SK-N-SH (cell line): ENCODE data around the gene GRM5. TPM values are rescaled to one million over a fixed set of nuclear protein-coding genes. Genes with fewer than 3 reads are reported as not detected.

ENCODE experiments used
- CTCF ChIA-PET: fragments of 300-600, 350-600 bp; formaldehyde crosslinking; extraction: SDS; loops from one replicate; lab custom pipeline; 2021; lab: Yijun Ruan, JAX
- POLR2A ChIA-PET: fragments of 350-600 bp; sonication (Branson Sonifier 250); formaldehyde crosslinking; extraction: SDS; loops from one replicate; lab custom pipeline; 2020; ENCODE audit warnings: antibody characterized with exemption, inconsistent platforms; lab: Yijun Ruan, JAX
- DNase-seq: peaks from one replicate; pipeline ENCODE4 v3.0.0; 2012
- H2AFZ ChIP-seq: fragments of 200-600 bp; sonication (generic); 2 replicates; pipeline ENCODE4 v1.8.1; 2016; ENCODE audit warnings: antibody characterized with exemption, mild to moderate bottlenecking, low read depth
- H3F3A ChIP-seq: fragments of 200-600 bp; sonication (generic); replicated peaks from 2 replicates; pipeline ENCODE3; 2016; ENCODE audit warnings: antibody characterized with exemption, mild to moderate bottlenecking; ENCODE audit not compliant: insufficient read depth
- H3K27ac ChIP-seq, 2 experiments: fragments of 200-500 bp in 1 of 2; fragments of 200-600 bp in 1 of 2; sonication (Bioruptor generic) in 1 of 2; sonication (generic), shearing (Covaris generic) in 1 of 2; 2 replicates each; pipeline versions ENCODE4 v1.5.1 to v1.6.1; 2014 to 2016; ENCODE audit warnings: low read depth in 2 of 2, inconsistent platforms in 1 of 2, low read length in 1 of 2, mild to moderate bottlenecking in 1 of 2, mixed read lengths in 1 of 2
- H3K27me3 ChIP-seq: fragments of 200-600 bp; sonication (generic), shearing (Covaris generic); 2 replicates; pipeline ENCODE4 v1.6.1; 2016; ENCODE audit warnings: mixed run types; ENCODE audit not compliant: insufficient read depth
- H3K36me3 ChIP-seq, 2 experiments: fragments of 200-500 bp in 1 of 2; fragments of 200-600 bp in 1 of 2; sonication (Bioruptor generic) in 1 of 2; sonication (generic) in 1 of 2; replicated peaks in 1 of 2; 2 replicates each; pipeline versions ENCODE3 to v1.5.1; 2014 to 2016; ENCODE audit warnings: low read length in 1 of 2, mild to moderate bottlenecking in 1 of 2; ENCODE audit not compliant: insufficient read depth in 2 of 2, control insufficient read depth in 1 of 2
- H3K4me1 ChIP-seq, 2 experiments: fragments of 200-500 bp in 1 of 2; fragments of 200-600 bp in 1 of 2; sonication (Bioruptor generic) in 1 of 2; sonication (generic), shearing (Covaris generic) in 1 of 2; 2 replicates each; pipeline versions ENCODE4 v1.5.1 to v1.6.1; 2014 to 2016; ENCODE audit warnings: low read depth in 1 of 2, low read length in 1 of 2, mixed run types in 1 of 2; ENCODE audit not compliant: insufficient read depth in 2 of 2, control insufficient read depth in 1 of 2
- H3K4me2 ChIP-seq: fragments of 200-600 bp; sonication (generic), shearing (Covaris generic); 2 replicates; pipeline ENCODE4 v1.6.1; 2017; ENCODE audit warnings: mixed run types
- H3K4me3 ChIP-seq, 2 experiments: fragments of 200-500 bp in 1 of 2; fragments of 200-600 bp in 1 of 2; sonication (Bioruptor generic) in 1 of 2; sonication (generic), shearing (Covaris generic) in 1 of 2; 2 replicates each; pipeline versions ENCODE4 v1.5.1 to v1.8.1; 2014 to 2016; ENCODE audit warnings: low read depth in 2 of 2, inconsistent platforms in 1 of 2, low read length in 1 of 2, mild to moderate bottlenecking in 1 of 2, mixed read lengths in 1 of 2, moderate library complexity in 1 of 2
- H3K79me2 ChIP-seq: fragments of 200-600 bp; sonication (generic); 2 replicates; pipeline ENCODE4 v1.8.1; 2017; ENCODE audit warnings: mild to moderate bottlenecking; ENCODE audit not compliant: insufficient read depth
- H3K9ac ChIP-seq: fragments of 200-600 bp; sonication (generic); 2 replicates; pipeline ENCODE4 v1.6.1; 2017; ENCODE audit warnings: mixed run types
- H3K9me2 ChIP-seq: fragments of 200-600 bp; sonication (generic); 2 replicates; pipeline ENCODE4 v1.6.1; 2017; ENCODE audit warnings: mixed run types
- H3K9me3 ChIP-seq: fragments of 200-600 bp; sonication (generic); 2 replicates; pipeline ENCODE4 v1.6.1; 2017; ENCODE audit warnings: mixed run types, mild to moderate bottlenecking, moderate library complexity
- H4K20me1 ChIP-seq: fragments of 200-600 bp; sonication (generic); 2 replicates; pipeline ENCODE4 v1.6.1; 2017; ENCODE audit warnings: mild to moderate bottlenecking, mixed run types; ENCODE audit not compliant: insufficient read depth
- CHD2 ChIP-seq: fragments of 150-350 bp; IDR thresholded peaks from 2 replicates; pipeline ENCODE4 v1.6.1; 2018; ENCODE audit warnings: low read length; ENCODE audit not compliant: partially characterized antibody
- CTCF ChIP-seq: fragments of 200-600 bp; sonication (generic); IDR thresholded peaks from 2 replicates; pipeline ENCODE4 v1.6.1; 2017; ENCODE audit warnings: antibody characterized with exemption, mild to moderate bottlenecking, moderate library complexity
- ELF1 ChIP-seq: IDR thresholded peaks from 2 replicates; pipeline ENCODE4 v1.4.0; 2012
- FOSL2 ChIP-seq: IDR thresholded peaks from 2 replicates; pipeline ENCODE4 v1.4.0; 2012; ENCODE audit warnings: low read depth, mild to moderate bottlenecking, moderate library complexity, borderline replicate concordance
- JUND ChIP-seq: IDR thresholded peaks from 2 replicates; pipeline ENCODE4 v1.4.0; 2012
- MAX ChIP-seq: IDR thresholded peaks from 2 replicates; pipeline ENCODE4 v1.4.0; 2012; ENCODE audit warnings: low read depth
- MXI1 ChIP-seq: IDR thresholded peaks from 2 replicates; pipeline ENCODE4 v1.6.1; 2012; ENCODE audit warnings: mild to moderate bottlenecking, low read depth, low read length, improper control_type of control experiment
- NFIC ChIP-seq: IDR thresholded peaks from 2 replicates; pipeline ENCODE4 v1.4.0; 2012; ENCODE audit warnings: borderline replicate concordance
- NRF1 ChIP-seq: IDR thresholded peaks from 2 replicates; pipeline ENCODE4 v1.6.1; 2012; ENCODE audit warnings: low read depth, mild to moderate bottlenecking, low read length
- RAD21 ChIP-seq: IDR thresholded peaks from 2 replicates; pipeline ENCODE4 v1.6.1; 2012; ENCODE audit warnings: mild to moderate bottlenecking, low read length
- RXRA ChIP-seq: IDR thresholded peaks from 2 replicates; pipeline ENCODE4 v1.4.0; 2012; ENCODE audit warnings: low read depth, mild to moderate bottlenecking, borderline replicate concordance
- SIN3A ChIP-seq: IDR thresholded peaks from 2 replicates; pipeline ENCODE4 v1.6.1; 2012; ENCODE audit warnings: low read depth, mild to moderate bottlenecking, low read length, moderate library complexity, borderline replicate concordance
- TCF12 ChIP-seq: IDR thresholded peaks from 2 replicates; pipeline ENCODE4 v1.4.0; 2012
- USF2 ChIP-seq: fragments of 150-350 bp; IDR thresholded peaks from 2 replicates; pipeline ENCODE4 v1.6.1; 2017; ENCODE audit warnings: antibody characterized with exemption, low read length, low read depth, borderline replicate concordance
- WGBS: methylation state at CpG from one replicate; pipeline ENCODE4 v1.1.6; 2017; ENCODE audit warnings: low lambda C conversion rate; 5-methylcytosine and 5-hydroxymethylcytosine counted together
- polyA plus RNA-seq, 3 experiments: library from polyadenylated mRNA; depleted of rRNA; stranded (reverse); fragments of >200 nt; gene quantifications; 2 replicates each; pipeline ENCODE4 v1.2.3, GENCODE V29; 2012

GRM5 gene
- polyA plus RNA-seq, 1 of the 3 experiments (the other 2 are of a cell fraction) = not detected

DNA sequence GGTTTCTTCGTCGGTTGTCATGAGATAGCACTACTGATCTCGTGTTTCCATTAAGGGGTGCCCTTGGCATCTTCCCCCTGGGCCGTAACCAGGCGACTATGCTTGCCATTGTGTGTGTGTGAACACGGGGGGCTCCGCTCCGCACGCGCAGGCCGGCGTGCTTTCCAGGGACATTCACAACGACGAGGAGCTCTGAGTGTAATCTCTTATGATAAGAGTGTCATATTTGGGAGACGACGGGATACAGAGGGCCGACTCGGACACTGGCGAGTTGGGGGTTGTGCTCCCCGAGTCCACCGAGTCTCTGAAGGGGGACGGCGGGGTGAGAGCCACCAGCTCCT is 557.4 kb downstream of the GRM5 start (continued):
- TF ChIP-seq CTCF = no peak
- TF ChIP-seq RAD21 = no peak
- TF ChIP-seq ELF1 = no peak
- TF ChIP-seq MXI1 = no peak
- no peak for TF ChIP-seq NRF1
- TF ChIP-seq NFIC = no peak
- no peak for TF ChIP-seq FOSL2
- TF ChIP-seq, all 33 proteins: peak for 0

DNA sequence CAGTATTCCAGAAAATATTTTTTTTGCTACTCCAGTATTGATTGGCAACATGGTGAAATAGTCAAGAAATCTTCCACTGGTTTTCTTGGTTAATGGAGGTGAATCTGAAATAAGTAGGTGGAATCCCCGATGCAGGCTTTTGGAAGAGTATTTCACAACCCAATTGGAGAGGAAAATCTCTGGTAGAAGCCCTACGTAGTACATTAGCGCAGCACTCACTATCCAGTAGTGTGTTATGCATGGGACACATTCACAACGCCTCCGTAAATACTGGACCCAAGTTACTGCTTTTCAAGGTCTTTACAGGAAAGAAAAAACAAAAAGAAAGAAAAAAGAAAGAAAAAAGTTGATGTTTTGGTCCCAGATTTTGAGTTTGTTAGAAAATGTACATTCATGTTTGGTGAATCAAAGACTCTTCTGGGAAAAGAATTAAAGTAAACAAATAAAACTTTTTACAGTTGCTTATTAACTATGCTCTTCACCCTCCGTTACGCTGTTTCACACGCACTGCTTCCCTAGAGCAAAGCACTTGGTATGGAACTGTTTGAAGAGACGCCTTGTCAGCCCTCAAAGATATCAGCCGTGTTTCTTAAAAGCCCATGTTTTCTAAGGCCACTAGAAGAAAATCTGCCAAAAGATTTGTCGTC is 557.9 kb downstream of the GRM5 start:
- no peak for TF ChIP-seq SIN3A
- TF ChIP-seq FOSL2 = no peak
- TF ChIP-seq, all 33 proteins: peak for 0
- no peaks in the 10 kb centered on the region for H3K9me2 ChIP-seq
- DNase-seq = no peak
- WGBS = 79% methylated on average over 11 of the region's 11 CpGs
- no peaks in the 10 kb centered on the region for H3K36me3 ChIP-seq
- no peak overlapping the region for H3K9ac ChIP-seq
- no peak overlapping the region for H2AFZ ChIP-seq
- peaks cover 0 to 6% of the 10 kb centered on the region in 2 experiments; a peak in 1 of 4 replicates for H3K4me1 ChIP-seq
- no peaks in the 10 kb centered on the region for H3K27me3 ChIP-seq
- H3K27ac ChIP-seq = no peak overlapping the region
- H3F3A ChIP-seq = no peaks in the 10 kb centered on the region
- no peaks in the 10 kb centered on the region for H4K20me1 ChIP-seq
- no peaks in the 10 kb centered on the region for H3K9me3 ChIP-seq
- H3K79me2 ChIP-seq = no peaks in the 10 kb centered on the region
- H3K4me3 ChIP-seq = no peak overlapping the region
- ChIA-PET CTCF (interaction anchor here (1.2 kb wide), 1 partner anchor 23 kb away, joined by 3 read pairs; no protein-coding TSS in a partner anchor), POLR2A (no interaction called here)
- no peak overlapping the region for H3K4me2 ChIP-seq

DNA sequence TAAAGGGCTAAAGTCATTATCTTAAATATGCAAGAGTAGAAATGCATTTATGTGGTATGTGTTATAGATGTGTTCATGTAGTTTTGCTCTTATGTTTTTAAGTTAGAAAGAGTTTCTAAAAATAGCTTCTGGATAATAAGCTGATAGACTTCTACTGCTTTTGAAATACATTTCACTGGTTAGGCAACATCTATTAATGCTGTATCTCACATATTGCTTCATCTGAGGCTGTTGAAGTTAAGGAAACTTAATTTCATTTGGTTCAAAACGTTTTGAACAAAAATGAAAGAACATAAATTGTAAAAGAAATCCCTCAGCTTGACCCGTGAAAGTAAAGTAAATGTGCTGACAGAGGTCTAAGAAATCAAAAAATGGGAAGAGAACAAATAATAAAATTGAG is 564.2 kb downstream of the GRM5 start:
- POLR2A ChIA-PET = no interaction called here
- DNase-seq = no peak

More for the DNA sequence above, 564.2 kb downstream of the GRM5 start:
- Histone ChIP-seq H3K9me2 (peaks cover 5% of the 10 kb centered on the region; the same call in 1 of the 2 replicates), H3K4me1 (peaks cover 0 to 6% of the 10 kb centered on the region in 2 experiments; a peak in 1 of 4 replicates), H3K4me3 (no peak overlapping the region), H3K79me2 (no peaks in the 10 kb centered on the region), H4K20me1 (no peaks in the 10 kb centered on the region), H2AFZ (no peak overlapping the region), H3K27me3 (no peaks in the 10 kb centered on the region), H3K9me3 (no peaks in the 10 kb centered on the region), H3F3A (no peaks in the 10 kb centered on the region), H3K9ac (no peak overlapping the region), H3K4me2 (no peak overlapping the region), H3K36me3 (peaks cover 0 to 3% of the 10 kb centered on the region in 2 experiments), H3K27ac (no peak overlapping the region)
- TF ChIP-seq TCF12 = no peak
- no peak for TF ChIP-seq NRF1
- no peak for TF ChIP-seq MAX
- no peak for TF ChIP-seq NFIC
- TF ChIP-seq RXRA = no peak
- TF ChIP-seq USF2 = no peak
- TF ChIP-seq CHD2 = no peak
- no peak for TF ChIP-seq MXI1
- TF ChIP-seq JUND = no peak
- CTCF ChIA-PET = interaction anchor here (0.6 to 2.0 kb wide), 3 partner anchors 16 to 684 kb away, joined by 3 to 9 read pairs (median 4); no protein-coding TSS in a partner anchor
- 18% methylated on average over 2 of the region's 2 CpGs for WGBS
